GM10248 (cell line): Measurements from ENCODE around the gene LCN15.

Experiments used
- CTCF ChIA-PET: fragments of 300-600 bp; sonication (Branson Sonifier 250); formaldehyde crosslinking; extraction: SDS; loops from one replicate; lab custom pipeline; 2021; ENCODE audit warnings: antibody characterized with exemption; lab: Yijun Ruan, JAX
- POLR2A ChIA-PET: fragments of 350-650 bp; sonication (Branson Sonifier 250); formaldehyde crosslinking; extraction: SDS; loops from one replicate; lab custom pipeline; 2020; ENCODE audit warnings: antibody characterized with exemption; lab: Yijun Ruan, JAX
- DNase-seq: peaks from one replicate; pipeline ENCODE4 v3.0.0; 2012; ENCODE audit errors: extremely low spot score
- CTCF ChIP-seq: IDR thresholded peaks from 2 replicates; pipeline ENCODE4 v1.5.1; 2012; ENCODE audit warnings: mild to moderate bottlenecking, low read depth; ENCODE audit errors: extremely low read depth, missing control alignments, control extremely low read depth

LCN15 gene

GRCh38 chr9:136746155-136746490, 18.2 kb downstream of the LCN15 start:
- no peak for TF ChIP-seq CTCF
- POLR2A ChIA-PET = no interaction called here
- no peak for DNase-seq
- CTCF ChIA-PET = no interaction called here

GRCh38 chr9:136745389-136746154, 18.7 kb downstream of the LCN15 start:
- DNase-seq = no peak
- ChIA-PET POLR2A (interaction anchor here (1.1 kb wide), 1 partner anchor 17 kb away, joined by 7 read pairs; no protein-coding TSS in a partner anchor), CTCF (interaction anchor here (0.7 to 1.3 kb wide), 2 partner anchors 15 to 19 kb away, joined by 3 read pairs; partner anchors contain the start of gene LCN15)
- no peak for TF ChIP-seq CTCF

GRCh38 chr9:136744773-136745172, 19.5 kb downstream of the LCN15 start:
- ChIA-PET CTCF (interaction anchor here (0.7 to 1.3 kb wide), 3 partner anchors 15 to 19 kb away, joined by 3 read pairs; partner anchors contain the start of gene LCN15), POLR2A (interaction anchor here (1.1 kb wide), 1 partner anchor 16 kb away, joined by 7 read pairs; no protein-coding TSS in a partner anchor)
- TF ChIP-seq CTCF = no peak
- DNase-seq = no peak

- no peak for DNase-seq
- ChIA-PET CTCF (interaction anchor here (1.0 to 3.4 kb wide), 3 partner anchors 10 to 325 kb away, joined by 3 to 24 read pairs (median 3); partner anchors contain the start of gene LCN8), POLR2A (interaction anchor here (0.5 kb wide), 1 partner anchor 127 kb away, joined by 4 read pairs; no protein-coding TSS in a partner anchor)
- TF ChIP-seq CTCF = no peak
These were observed 20.6 kb downstream of the LCN15 start for GRCh38 chr9:136743639-136744211.

GRCh38 chr9:136742591-136743391, 21.5 kb downstream of the LCN15 start, which contains the start of gene LCN10:
Gene LCN10 (minus strand): TSS chr9:136742940. CDS start chr9:136742903, 37 bp downstream.
- ChIA-PET POLR2A (interaction anchor here (0.5 to 1.5 kb wide), 2 partner anchors 13 to 126 kb away, joined by 4 to 6 read pairs; no protein-coding TSS in a partner anchor), CTCF (interaction anchor here (1.0 to 3.4 kb wide), 4 partner anchors 11 to 326 kb away, joined by 3 to 27 read pairs (median 14); partner anchors contain the start of gene LCN8)
- TF ChIP-seq CTCF = no peak
- DNase-seq = no peak
